Smooth muscle cell of the brain vasculature (primary cell): ENCODE measurements around the gene WDR53.
"Not testable (repeated sequence)": the region's sequence is repeated elsewhere in the genome, so short reads cannot be mapped to it uniquely, and the experiment has no call there.

Source experiments
- DNase-seq: peaks from one replicate; pipeline ENCODE4 v3.0.0-alpha.2; 2012; ENCODE audit warnings: low read depth, low spot score

The WDR53 gene

DNA sequence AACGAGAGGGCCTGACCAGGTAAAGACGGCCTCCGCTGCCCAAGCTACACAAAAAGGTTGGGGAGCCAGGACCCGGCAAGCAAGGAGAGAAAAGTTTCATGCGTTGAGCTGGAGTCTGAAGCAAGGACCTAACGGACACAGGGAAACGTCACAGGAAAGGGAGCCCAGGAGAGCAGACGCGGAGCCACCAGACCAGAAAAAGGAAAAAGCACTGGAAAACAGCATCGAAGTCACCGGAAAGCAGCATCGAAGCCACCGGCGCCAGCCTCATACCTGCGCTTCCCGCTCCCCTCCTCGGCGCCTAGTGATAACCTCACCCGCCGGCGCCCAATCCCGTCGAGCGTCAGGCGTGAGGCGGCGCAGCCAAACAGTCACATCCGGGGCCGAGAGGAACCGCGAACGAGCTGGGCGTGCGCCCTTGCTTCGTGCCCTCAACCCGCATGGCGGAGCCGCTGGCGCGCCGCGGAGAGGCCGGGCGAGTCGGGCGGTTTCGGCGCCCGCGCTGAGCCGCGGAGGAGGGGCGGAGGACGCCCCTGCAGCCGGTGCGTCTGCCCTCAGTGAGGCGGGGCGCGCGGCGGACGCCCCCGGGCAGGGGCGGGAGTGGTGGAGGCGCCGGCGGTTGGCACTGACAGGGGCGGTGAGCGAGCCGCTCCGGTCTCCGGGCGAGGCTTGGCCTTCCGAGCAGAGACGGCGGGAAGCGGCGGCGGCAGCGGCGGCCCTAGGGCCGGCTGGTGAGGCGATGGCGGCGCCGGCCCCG lies at the start of gene WDR53, which contains the start of gene FBXO45:
Gene WDR53 (minus strand): TSS at position 309 of the 757 bp plus-strand sequence. CDS start 7,079 bp downstream, outside the sequence.
Gene FBXO45 (plus strand): TSS at position 415 of the 757 bp plus-strand sequence. CDS start 325 bp downstream, at position 740.
- DNase-seq: peak; percentile 86

DNA sequence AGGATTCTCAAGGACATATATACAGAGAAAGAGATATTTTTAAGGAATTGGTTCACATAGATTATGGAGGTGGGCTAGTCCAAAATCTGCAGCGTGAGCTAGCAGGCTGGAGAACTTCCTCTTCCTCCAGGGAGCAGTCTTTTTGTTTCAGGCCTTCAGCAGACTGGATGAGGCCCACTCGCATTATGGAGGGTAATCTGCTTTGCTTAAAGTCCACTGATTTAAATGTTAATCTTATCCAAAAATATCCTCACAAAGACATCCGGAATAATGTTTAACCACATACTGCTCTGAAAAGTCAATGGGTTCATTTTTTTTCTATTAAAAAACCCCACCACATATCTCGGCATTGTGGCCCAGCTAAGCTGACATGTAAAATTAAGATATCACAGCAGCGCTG lies 48.9 kb upstream of the WDR53 start:
- no peak for DNase-seq

DNA sequence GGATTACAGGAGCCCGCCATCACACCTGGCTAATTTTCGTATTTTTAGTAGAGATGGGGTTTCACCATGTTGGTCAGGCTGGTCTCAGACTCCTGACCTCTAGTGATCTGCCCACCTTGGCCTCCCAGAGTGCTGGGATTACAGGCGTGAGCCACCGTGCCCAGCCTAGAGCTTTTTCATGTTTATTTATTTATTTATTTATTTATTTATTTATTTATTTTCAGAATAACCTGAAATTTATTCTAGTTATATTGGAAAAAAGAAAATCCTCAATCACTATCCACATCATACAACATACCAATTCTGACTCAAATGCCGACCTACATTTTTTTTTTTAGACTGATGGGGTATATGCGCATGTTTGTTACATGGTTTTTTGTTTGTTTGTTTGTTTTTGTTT lies 46.9 kb upstream of the WDR53 start:
- not testable (repeated sequence) for DNase-seq

- DNase-seq: no peak
Observed at GRCh38 chr3:196611761-196612483, 43.6 kb upstream of the WDR53 start.

- no peak for DNase-seq
Observed at GRCh38 chr3:196609805-196610515, 41.6 kb upstream of the WDR53 start.

DNA sequence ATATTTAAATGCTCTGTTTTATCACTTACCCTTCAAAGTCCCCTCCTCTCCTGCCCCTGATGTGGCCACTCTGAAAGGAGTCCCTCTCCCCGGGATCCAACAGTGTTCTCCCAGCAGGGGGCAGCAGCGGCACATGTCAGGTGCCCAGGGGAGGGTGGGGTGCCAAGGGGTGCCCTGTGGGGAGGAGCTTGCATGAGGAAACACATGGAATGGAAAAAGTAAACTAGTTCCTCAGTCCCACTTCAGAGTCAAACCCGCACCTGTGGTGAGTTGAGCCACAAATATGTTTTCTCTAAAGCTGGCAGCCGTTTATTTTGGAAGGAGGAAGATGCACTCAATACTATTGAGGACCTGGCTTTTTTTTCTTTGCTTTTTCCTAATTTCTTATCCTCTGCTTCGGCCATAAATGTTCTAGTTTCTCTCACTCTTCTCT lies 41.0 kb upstream of the WDR53 start:
- peak; percentile 65 for DNase-seq

- no peak for DNase-seq
Observed at GRCh38 chr3:196608693-196609092, 40.3 kb upstream of the WDR53 start.

GRCh38 chr3:196604548-196604947 lies 36.2 kb upstream of the WDR53 start:
- no peak for DNase-seq

DNA sequence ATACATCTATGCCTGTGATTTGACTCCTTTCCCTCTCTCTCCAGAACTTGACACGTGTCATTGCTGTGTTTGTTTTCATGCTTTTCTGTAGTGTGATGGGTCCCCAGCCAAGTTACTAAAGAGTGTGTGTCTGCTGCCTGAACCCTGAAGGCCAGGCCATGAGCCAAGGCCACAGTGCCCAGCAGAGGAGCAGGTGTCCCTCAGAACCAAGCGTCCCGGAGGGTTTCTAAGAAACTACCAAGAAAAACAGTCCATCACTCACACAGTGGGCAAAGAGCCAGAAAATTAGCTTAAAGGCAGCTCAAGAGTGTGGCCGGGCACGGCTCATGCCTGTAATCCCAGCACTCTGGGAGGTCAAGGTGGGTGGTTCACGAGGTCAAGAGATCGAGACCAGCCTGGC lies 35.3 kb upstream of the WDR53 start:
- DNase-seq: no peak

DNA sequence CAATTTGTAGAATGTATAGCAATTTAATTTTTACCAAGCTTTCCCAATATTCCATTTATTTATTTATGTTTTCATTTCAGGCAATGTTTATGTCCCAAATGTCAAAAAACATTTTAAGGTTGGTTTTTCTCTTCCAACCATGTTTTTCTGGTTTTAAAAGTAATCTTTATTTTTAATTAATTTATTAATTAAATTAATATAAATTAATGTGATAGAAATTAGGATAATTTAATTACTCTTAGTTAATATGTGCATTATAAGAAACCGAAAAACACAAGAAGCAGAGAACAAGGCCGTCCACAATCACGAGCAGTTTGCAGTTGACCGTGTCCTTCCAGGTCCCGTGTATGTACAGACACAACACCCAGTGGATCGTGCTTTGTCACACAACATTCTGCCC lies 34.3 kb upstream of the WDR53 start:
- DNase-seq: no peak

- DNase-seq: no peak
Observed at GRCh38 chr3:196600359-196600758, 32.0 kb upstream of the WDR53 start.

DNA sequence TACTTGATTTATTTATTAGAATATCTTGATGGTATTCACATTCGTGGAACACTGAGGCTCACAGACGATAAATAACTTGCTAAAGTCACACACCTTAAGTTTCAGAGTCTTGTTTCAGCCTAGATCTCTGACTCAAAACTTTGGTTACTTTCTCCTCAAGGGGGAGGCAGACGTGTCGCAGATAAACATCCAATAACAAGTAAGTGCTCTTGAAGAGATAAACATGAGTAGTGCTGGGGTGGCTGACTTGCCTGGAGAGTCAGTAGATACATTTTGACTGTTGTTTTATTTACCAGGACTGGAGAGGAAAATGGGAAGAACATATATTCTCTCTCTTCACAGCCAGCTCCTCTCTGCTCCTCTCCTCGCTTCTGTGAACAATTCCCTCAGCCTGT lies 31.4 kb upstream of the WDR53 start:
- no peak for DNase-seq

DNA sequence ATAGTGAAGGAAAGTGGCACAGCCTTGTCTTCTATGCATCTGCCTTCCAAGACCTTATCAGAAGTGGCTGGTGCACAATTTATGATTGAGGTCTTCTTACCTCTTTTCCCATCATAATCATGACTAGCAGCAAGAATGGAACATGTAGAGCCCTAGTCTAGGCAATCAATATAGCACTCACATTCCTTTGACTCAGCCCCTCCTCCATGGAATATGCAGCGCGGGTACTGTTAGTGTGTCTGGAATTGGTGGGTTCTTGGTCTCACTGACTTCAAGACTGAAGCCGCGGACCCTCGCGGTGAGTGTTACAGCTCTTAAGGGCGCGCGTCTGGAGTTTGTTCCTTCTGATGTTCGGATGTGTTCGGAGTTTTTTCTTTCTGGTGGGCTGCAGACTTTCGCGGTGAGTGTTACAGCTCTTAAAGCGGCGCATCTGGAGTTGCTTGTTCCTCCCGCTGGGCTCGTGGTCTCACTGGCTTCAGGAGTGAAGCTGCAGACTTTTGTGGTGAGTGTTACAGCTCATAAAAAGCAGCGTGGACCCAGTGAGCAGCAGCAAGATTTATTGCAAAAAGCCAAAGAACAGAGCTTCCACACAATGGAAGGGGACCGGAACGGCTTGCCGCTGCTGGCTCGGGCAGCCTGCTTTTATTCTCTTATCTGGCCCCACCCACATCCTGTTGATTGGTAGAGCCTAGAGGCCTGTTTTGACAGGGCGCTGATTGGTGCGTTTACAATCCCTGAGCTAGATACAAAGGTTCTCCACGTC lies 29.8 kb upstream of the WDR53 start:
- DNase-seq: not testable (repeated sequence)

DNA sequence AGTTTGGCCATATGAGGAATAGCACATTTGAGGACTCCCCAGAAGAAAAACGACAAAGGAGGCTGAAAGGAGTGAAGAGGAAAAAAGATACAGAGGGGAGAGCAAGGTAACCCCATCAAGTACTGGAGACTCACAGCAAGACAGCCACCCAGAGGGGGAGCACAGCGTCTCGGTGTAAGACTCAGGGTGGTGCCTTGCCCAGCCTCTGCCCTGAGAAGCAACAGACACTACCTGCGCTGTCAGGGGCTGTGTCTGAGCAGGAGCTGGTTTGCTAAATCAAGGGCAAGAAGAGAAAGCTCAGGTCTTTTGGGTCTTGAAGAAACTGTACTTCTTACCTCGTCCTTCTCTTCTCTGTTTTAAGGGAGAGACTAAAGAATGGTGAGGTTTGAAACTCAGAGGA lies 28.0 kb upstream of the WDR53 start:
- DNase-seq: no peak

- DNase-seq: no peak
Observed at GRCh38 chr3:196590279-196590678, 21.9 kb upstream of the WDR53 start.

GRCh38 chr3:196585044-196585757 lies 16.8 kb upstream of the WDR53 start:
- DNase-seq: no peak

DNA sequence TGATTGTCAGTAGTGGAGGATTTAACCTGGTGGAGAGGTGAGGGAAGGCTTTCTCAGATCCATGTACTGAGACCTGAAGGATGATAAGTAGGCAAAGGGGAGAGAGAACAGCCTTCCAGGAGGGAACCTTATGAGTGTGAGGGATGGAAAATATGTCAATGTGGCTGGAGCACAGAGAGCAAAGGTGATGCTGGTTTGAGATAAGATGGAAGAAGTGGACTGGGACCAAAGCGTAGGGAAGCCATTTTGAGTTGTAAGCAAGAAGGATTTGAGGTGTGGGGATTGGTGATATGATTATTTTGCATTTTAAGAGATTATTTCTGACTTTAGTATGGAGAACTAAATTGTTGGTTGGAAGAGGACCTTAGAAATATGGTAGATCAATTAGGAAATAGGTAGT lies 4.0 kb upstream of the WDR53 start:
- no peak for DNase-seq

DNA sequence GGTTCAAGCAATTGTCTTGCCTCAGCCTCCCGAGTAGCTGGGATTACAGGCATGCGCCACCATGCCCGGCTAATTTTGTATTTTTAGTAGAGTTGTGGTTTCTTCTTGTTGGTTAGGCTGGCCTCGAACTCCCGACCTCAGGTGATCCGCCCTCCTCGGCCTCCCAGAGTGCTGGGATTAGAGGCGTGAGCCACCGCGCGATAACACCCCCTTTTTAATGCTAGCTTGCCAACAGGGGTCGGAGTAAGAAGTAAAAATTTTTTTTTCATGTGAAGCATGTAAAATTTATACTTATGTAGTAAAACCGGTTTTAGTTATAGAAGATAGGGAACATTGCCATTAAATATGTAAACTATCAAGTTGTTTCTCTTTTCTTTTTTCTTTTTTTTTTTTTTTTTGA lies 2.0 kb upstream of the WDR53 start:
- not testable (repeated sequence) for DNase-seq

- no peak for DNase-seq
Observed at GRCh38 chr3:196569003-196569516, 706 bp upstream of the WDR53 start.

DNA sequence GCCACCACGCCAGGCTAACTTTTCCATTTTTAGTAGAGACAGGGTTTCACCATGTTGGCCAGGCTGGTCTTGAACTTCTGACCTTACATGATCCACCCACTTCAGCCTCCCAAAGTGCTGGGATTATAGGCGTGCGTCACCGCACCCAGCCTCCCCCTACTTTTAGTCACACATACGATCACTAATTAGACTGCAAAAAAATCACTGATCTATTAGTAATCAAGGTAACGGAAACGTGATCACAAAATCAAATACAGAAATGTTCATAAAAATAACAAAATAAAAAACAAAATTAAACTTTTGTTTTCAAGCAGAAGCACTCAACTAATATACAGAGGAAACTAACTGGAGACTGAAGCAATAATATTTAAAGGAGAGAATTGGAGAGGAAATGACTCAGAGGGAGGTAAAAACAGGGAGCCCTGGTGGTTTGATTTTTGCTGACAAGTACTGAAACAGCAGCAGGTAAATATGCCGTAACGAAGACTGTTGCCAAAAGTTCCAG lies 4.6 kb downstream of the WDR53 start:
- no peak for DNase-seq
